ENCODE measurements around the gene GALNT2. TPM values are rescaled to one million over a fixed set of nuclear protein-coding genes. Genes with fewer than 3 reads are reported as not detected.

GALNT2 gene
- total and polyA plus RNA-seq, 10 of the 15 experiments (the other 5 are each of a cell fraction or from before 2014, with no cell fraction given): 0.52 to 27.7 (median 16.3) TPM

DNA sequence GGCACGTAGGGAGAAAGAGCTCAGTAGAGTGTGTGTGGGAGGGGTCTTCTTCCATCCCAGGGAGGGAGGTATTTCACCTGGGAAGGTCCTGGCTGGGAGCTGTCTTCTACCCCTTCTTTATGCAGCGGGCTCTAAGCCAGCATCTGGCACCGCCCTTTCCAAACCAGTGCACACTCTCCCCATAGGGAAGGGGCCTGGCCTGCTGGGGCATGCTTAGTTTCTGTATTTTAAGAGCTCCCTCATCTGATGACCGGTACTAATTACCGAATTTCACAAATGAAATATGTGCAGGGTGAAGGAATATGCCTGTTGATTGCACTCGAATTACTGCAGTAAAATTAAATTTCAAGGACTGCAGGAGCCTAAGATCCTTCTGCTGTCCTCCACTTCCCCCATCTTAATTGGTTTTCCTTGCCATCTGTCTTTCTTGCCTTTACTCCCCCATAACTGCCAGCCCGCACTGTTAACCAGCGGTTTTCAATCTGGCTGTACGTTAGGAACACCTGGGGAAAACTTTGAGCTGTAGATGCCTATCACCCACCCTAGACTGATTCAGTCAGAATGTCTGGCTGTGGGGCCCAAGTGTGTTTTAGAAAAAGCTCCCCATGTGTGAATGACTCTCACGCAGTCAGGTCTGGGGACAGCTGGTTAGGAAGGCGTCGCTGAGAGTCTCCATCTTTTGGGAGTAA is 20.1 kb downstream of the GALNT2 start:
- no peak overlapping the region for H2AFZ ChIP-seq (ENCODE audit: control insufficient read depth, low read depth, low read length)
- SMC1A ChIA-PET (ENCODE audit: uncharacterized antibody, unreplicated experiment): interaction anchor here (0.7 to 1.4 kb wide), 8 partner anchors 8 to 426 kb away, joined by 3 to 5 read pairs (median 4); no protein-coding TSS in a partner anchor
- H3K36me3 ChIP-seq (ENCODE audit: control insufficient read depth in 2 of 2, insufficient read depth in 2 of 2, low read length in 1 of 2): peaks cover 0 to 3% of the 10 kb centered on the region in 2 experiments; a peak in 2 of 4 replicates
- no peak overlapping the region for H3K27ac ChIP-seq (ENCODE audit: control insufficient read depth, insufficient read depth)
- no peaks in the 10 kb centered on the region for H3K27me3 ChIP-seq (replicated peaks in 1 of 2; ENCODE audit: control insufficient read depth in 2 of 2, insufficient read depth in 2 of 2, low read length in 1 of 2)
- in situ Hi-C loops (cut with MboI): no loop called here
- CTCF ChIA-PET: interaction anchor here (0.5 to 1.6 kb wide), 4 partner anchors 15 to 371 kb away, joined by 3 to 6 read pairs (median 3); no protein-coding TSS in a partner anchor
- DNase-seq (ENCODE audit: low read depth, low spot score) (no peak), ATAC-seq (peak; percentile 14), FAIRE-seq (no peak)
- RAD21 ChIA-PET (ENCODE audit: unreplicated experiment): interaction anchor here (0.7 to 1.6 kb wide), 3 partner anchors 17 to 81 kb away, joined by 4 to 5 read pairs (median 5); no protein-coding TSS in a partner anchor
- H4K20me1 ChIP-seq (ENCODE audit: control insufficient read depth, insufficient read depth): no peaks in the 10 kb centered on the region
- H3K4me2 ChIP-seq (ENCODE audit: control insufficient read depth, insufficient read depth): no peak overlapping the region
- H3K79me2 ChIP-seq (ENCODE audit: control insufficient read depth, insufficient read depth, low read length): peaks cover 7% of the 10 kb centered on the region
- no peak overlapping the region for H3K4me3 ChIP-seq
- 78% methylated on average over 12 of the region's 12 CpGs for WGBS (ENCODE audit: insufficient coverage, insufficient replicate concordance, low lambda C conversion rate, missing lambda C conversion rate)
- H3K4me1 ChIP-seq (ENCODE audit: control insufficient read depth, insufficient read depth, low read length): peaks cover 8% of the 10 kb centered on the region; the same call in 1 of the 2 replicates
- TF ChIP-seq NFXL1 (IDR thresholded peaks at IDR 0.05; ENCODE audit: borderline replicate concordance): no peak
- TF ChIP-seq ZNF24 (IDR thresholded peaks at IDR 0.05): no peak
- intact Hi-C loops (cut with micrococcal nuclease; ENCODE audit: unreplicated experiment): no loop called here
- no TSS peak for BruUV-seq (replicated peaks)
- H3K9me3 ChIP-seq (replicated peaks; ENCODE audit: control insufficient read depth, insufficient read depth, low read length): no peaks in the 10 kb centered on the region; the same call in 2 of the 3 replicates
- POLR2A ChIA-PET: no interaction called here
- H3K9ac ChIP-seq (ENCODE audit: control insufficient read depth, insufficient read depth, low read length): no peak overlapping the region

DNA sequence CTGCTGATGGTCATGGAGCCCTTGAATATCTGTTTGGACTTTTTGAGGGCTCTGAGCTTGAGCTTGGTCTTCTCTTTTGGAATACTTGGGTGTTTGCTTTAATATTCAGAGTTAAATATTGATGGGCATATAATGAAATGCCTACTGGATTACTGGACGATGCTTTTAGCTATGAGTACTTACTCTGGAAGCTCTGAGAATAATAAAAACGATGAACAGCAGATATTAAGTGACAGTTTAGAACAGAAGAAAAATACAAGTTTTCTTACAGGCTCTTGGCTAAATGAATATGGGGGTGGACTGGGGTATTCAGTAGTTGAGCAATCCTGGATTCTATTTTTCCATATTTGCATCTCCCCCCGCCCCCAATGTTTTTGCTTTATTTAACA is 20.7 kb downstream of the GALNT2 start:
- in situ Hi-C loops (cut with MboI) (no loop called here), intact Hi-C loops (cut with micrococcal nuclease; ENCODE audit: unreplicated experiment) (no loop called here)
- RAD21 ChIA-PET (ENCODE audit: unreplicated experiment): interaction anchor here (0.7 to 1.6 kb wide), 3 partner anchors 16 to 80 kb away, joined by 4 to 5 read pairs (median 5); no protein-coding TSS in a partner anchor
- POLR2A ChIA-PET: no interaction called here
- Histone ChIP-seq H3K4me2 (ENCODE audit: control insufficient read depth, insufficient read depth) (no peak overlapping the region), H3K9me3 (replicated peaks; ENCODE audit: control insufficient read depth, insufficient read depth, low read length) (no peaks in the 10 kb centered on the region; the same call in 2 of the 3 replicates), H3K27me3 (replicated peaks in 1 of 2; ENCODE audit: control insufficient read depth in 2 of 2, insufficient read depth in 2 of 2, low read length in 1 of 2) (no peaks in the 10 kb centered on the region), H3K27ac (ENCODE audit: control insufficient read depth, insufficient read depth) (no peak overlapping the region), H3K9ac (ENCODE audit: control insufficient read depth, insufficient read depth, low read length) (no peak overlapping the region), H3K36me3 (ENCODE audit: control insufficient read depth in 2 of 2, insufficient read depth in 2 of 2, low read length in 1 of 2) (peaks cover 0 to 3% of the 10 kb centered on the region in 2 experiments; a peak in 2 of 4 replicates), H3K4me3 (no peak overlapping the region), H3K79me2 (ENCODE audit: control insufficient read depth, insufficient read depth, low read length) (peaks cover 7% of the 10 kb centered on the region), H3K4me1 (ENCODE audit: control insufficient read depth, insufficient read depth, low read length) (peaks cover 8% of the 10 kb centered on the region; the same call in 1 of the 2 replicates), H2AFZ (ENCODE audit: control insufficient read depth, low read depth, low read length) (no peak overlapping the region), H4K20me1 (ENCODE audit: control insufficient read depth, insufficient read depth) (no peaks in the 10 kb centered on the region)
- WGBS (ENCODE audit: insufficient coverage, insufficient replicate concordance, low lambda C conversion rate, missing lambda C conversion rate): 85% methylated on average over 3 of the region's 3 CpGs
- CTCF ChIA-PET: interaction anchor here (0.5 to 1.6 kb wide), 4 partner anchors 15 to 371 kb away, joined by 3 to 6 read pairs (median 3); no protein-coding TSS in a partner anchor
- FAIRE-seq (no peak), DNase-seq (ENCODE audit: low read depth, low spot score) (no peak), ATAC-seq (no peak)
- no TSS peak for BruUV-seq (replicated peaks)
- SMC1A ChIA-PET (ENCODE audit: uncharacterized antibody, unreplicated experiment): interaction anchor here (0.7 to 1.3 kb wide), 5 partner anchors 9 to 118 kb away, joined by 3 to 5 read pairs (median 4); no protein-coding TSS in a partner anchor
- TF ChIP-seq GABPA (IDR thresholded peaks at IDR 0.05; ENCODE audit: low read depth) (no peak), KAT2A (conservative IDR thresholded peaks at IDR 0.05; ENCODE audit: control insufficient read depth, low read depth, low read length) (no peak), RUNX3 (IDR thresholded peaks at IDR 0.05; ENCODE audit: low read length) (no peak), CBX5 (IDR thresholded peaks at IDR 0.05; ENCODE audit: low read depth) (no peak)
- TF ChIP-seq, protein P1, sequence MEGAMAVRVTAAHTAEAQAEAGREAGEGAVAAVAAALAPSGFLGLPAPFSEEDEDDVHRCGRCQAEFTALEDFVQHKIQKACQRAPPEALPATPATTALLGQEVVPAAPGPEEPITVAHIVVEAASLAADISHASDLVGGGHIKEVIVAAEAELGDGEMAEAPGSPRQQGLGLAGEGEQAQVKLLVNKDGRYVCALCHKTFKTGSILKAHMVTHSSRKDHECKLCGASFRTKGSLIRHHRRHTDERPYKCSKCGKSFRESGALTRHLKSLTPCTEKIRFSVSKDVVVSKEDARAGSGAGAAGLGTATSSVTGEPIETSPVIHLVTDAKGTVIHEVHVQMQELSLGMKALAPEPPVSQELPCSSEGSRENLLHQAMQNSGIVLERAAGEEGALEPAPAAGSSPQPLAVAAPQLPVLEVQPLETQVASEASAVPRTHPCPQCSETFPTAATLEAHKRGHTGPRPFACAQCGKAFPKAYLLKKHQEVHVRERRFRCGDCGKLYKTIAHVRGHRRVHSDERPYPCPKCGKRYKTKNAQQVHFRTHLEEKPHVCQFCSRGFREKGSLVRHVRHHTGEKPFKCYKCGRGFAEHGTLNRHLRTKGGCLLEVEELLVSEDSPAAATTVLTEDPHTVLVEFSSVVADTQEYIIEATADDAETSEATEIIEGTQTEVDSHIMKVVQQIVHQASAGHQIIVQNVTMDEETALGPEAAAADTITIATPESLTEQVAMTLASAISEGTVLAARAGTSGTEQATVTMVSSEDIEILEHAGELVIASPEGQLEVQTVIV (IDR thresholded peaks at IDR 0.05; ENCODE audit: borderline replicate concordance, partially characterized antibody): no peak
- TF ChIP-seq, protein P2, sequence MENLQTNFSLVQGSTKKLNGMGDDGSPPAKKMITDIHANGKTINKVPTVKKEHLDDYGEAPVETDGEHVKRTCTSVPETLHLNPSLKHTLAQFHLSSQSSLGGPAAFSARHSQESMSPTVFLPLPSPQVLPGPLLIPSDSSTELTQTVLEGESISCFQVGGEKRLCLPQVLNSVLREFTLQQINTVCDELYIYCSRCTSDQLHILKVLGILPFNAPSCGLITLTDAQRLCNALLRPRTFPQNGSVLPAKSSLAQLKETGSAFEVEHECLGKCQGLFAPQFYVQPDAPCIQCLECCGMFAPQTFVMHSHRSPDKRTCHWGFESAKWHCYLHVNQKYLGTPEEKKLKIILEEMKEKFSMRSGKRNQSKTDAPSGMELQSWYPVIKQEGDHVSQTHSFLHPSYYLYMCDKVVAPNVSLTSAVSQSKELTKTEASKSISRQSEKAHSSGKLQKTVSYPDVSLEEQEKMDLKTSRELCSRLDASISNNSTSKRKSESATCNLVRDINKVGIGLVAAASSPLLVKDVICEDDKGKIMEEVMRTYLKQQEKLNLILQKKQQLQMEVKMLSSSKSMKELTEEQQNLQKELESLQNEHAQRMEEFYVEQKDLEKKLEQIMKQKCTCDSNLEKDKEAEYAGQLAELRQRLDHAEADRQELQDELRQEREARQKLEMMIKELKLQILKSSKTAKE (IDR thresholded peaks at IDR 0.05; ENCODE audit: low read depth, poor library complexity, severe bottlenecking): no peak
- TF ChIP-seq, protein P3, sequence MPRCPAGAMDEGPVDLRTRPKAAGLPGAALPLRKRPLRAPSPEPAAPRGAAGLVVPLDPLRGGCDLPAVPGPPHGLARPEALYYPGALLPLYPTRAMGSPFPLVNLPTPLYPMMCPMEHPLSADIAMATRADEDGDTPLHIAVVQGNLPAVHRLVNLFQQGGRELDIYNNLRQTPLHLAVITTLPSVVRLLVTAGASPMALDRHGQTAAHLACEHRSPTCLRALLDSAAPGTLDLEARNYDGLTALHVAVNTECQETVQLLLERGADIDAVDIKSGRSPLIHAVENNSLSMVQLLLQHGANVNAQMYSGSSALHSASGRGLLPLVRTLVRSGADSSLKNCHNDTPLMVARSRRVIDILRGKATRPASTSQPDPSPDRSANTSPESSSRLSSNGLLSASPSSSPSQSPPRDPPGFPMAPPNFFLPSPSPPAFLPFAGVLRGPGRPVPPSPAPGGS (IDR thresholded peaks at IDR 0.05; ENCODE audit: borderline replicate concordance, insufficient read depth, low read depth, low read length, poor library complexity, severe bottlenecking): no peak
